ENCODE measurements around the gene BCL2.

The BCL2 gene

DNA sequence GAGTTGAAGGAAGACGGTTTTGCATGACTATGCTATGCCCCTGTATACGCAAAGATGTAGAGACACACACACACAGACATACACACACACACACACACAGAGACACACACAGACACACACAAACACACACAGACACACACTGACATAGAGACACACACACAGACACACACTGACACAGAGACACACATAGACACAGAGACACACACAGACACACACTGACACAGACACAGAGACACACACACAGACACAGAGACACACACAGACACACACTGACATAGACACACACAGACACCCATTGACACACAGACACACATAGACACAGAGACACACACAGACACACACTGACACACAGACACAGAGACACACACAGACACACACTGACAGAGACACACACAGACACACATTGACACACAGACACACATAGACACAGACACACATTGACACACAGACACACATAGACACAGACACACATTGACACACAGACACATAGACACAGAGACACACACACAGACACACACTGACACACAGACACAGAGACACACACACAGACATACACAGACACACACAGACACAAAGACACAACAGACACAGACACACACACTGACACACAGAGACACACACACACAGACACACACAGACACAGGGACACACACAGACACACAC lies 121.3 kb downstream of the BCL2 start:
- TF ChIP-seq, protein P1, sequence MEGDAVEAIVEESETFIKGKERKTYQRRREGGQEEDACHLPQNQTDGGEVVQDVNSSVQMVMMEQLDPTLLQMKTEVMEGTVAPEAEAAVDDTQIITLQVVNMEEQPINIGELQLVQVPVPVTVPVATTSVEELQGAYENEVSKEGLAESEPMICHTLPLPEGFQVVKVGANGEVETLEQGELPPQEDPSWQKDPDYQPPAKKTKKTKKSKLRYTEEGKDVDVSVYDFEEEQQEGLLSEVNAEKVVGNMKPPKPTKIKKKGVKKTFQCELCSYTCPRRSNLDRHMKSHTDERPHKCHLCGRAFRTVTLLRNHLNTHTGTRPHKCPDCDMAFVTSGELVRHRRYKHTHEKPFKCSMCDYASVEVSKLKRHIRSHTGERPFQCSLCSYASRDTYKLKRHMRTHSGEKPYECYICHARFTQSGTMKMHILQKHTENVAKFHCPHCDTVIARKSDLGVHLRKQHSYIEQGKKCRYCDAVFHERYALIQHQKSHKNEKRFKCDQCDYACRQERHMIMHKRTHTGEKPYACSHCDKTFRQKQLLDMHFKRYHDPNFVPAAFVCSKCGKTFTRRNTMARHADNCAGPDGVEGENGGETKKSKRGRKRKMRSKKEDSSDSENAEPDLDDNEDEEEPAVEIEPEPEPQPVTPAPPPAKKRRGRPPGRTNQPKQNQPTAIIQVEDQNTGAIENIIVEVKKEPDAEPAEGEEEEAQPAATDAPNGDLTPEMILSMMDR (IDR thresholded peaks at IDR 0.05; ENCODE audit: unreplicated experiment in 3 of 3) = no peak
- H3K36me3 Mint-ChIP-seq (ENCODE audit: low read depth) = no peaks in the 10 kb centered on the region
- H3K4me1 Mint-ChIP-seq = peaks cover 3% of the 10 kb centered on the region
- H3K27me3 Mint-ChIP-seq (ENCODE audit: low read depth) = no peaks in the 10 kb centered on the region
- H3K9me3 Mint-ChIP-seq = no peaks in the 10 kb centered on the region
- no peak overlapping the region for H3K4me3 Mint-ChIP-seq
- H3K27ac Mint-ChIP-seq = no peak overlapping the region

DNA sequence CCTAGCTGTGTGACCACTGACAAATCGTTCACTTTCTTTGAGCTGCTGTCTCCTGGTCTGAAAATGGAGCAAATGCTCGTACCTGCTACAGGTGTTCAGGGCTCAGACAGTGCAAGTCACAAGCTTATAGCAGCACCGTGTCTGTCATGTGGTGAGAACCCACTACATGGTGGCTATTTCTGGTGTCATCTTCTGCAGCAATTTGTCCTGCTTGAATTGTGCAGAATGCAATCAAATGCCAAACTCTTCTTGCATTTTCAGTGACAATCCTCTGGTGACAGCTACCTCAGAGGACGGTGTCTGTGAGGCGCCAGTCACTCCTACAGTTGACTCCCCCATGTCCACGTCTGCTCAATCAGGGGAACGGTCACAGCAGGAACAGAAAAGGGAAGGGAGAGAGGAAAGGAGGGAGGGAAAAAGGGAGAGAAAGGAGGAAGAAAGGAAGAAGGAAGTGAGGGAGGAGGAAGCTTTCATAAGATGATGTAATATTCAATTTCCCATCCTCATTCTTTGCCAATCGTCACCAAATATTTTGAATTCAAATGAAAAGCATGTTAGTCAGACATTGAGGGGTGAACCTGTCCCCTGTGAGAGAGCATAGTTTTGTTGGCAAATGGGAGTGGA lies 122.2 kb downstream of the BCL2 start:
- no peak overlapping the region for H3K4me3 Mint-ChIP-seq
- H3K4me1 Mint-ChIP-seq = peaks cover 12% of the 10 kb centered on the region
- H3K27me3 Mint-ChIP-seq (ENCODE audit: low read depth) = no peaks in the 10 kb centered on the region
- no peaks in the 10 kb centered on the region for H3K36me3 Mint-ChIP-seq (ENCODE audit: low read depth)
- TF ChIP-seq, protein P1 (IDR thresholded peaks at IDR 0.05; ENCODE audit: unreplicated experiment in 3 of 3) = no peak
- H3K27ac Mint-ChIP-seq = no peak overlapping the region
- H3K9me3 Mint-ChIP-seq = no peaks in the 10 kb centered on the region

GRCh38 chr18:63195326-63196159 lies 124.0 kb downstream of the BCL2 start:
- H3K36me3 Mint-ChIP-seq (ENCODE audit: low read depth) = no peaks in the 10 kb centered on the region
- no peak overlapping the region for H3K4me3 Mint-ChIP-seq
- no peaks in the 10 kb centered on the region for H3K27me3 Mint-ChIP-seq (ENCODE audit: low read depth)

GRCh38 chr18:63192885-63193349 lies 126.7 kb downstream of the BCL2 start:
- H3K4me1 Mint-ChIP-seq = peaks cover 25% of the 10 kb centered on the region

More at GRCh38 chr18:63195326-63196159, 124.0 kb downstream of the BCL2 start:
- TF ChIP-seq, protein P1 (IDR thresholded peaks at IDR 0.05; ENCODE audit: unreplicated experiment in 3 of 3) = no peak
- H3K9me3 Mint-ChIP-seq = no peaks in the 10 kb centered on the region
- no peak overlapping the region for H3K27ac Mint-ChIP-seq
- H3K4me1 Mint-ChIP-seq = peaks cover 18% of the 10 kb centered on the region

GRCh38 chr18:63192126-63192884 lies 127.3 kb downstream of the BCL2 start:
- no peaks in the 10 kb centered on the region for H3K36me3 Mint-ChIP-seq (ENCODE audit: low read depth)
- H3K9me3 Mint-ChIP-seq = no peaks in the 10 kb centered on the region
- H3K4me3 Mint-ChIP-seq = no peak overlapping the region
- peaks cover 32% of the 10 kb centered on the region for H3K4me1 Mint-ChIP-seq
- no peaks in the 10 kb centered on the region for H3K27me3 Mint-ChIP-seq (ENCODE audit: low read depth)
- TF ChIP-seq, protein P1 (IDR thresholded peaks at IDR 0.05; ENCODE audit: unreplicated experiment in 3 of 3) = no peak
- H3K27ac Mint-ChIP-seq = no peak overlapping the region

More at GRCh38 chr18:63192885-63193349, 126.7 kb downstream of the BCL2 start:
- H3K27ac Mint-ChIP-seq = no peak overlapping the region
- TF ChIP-seq, protein P1 (IDR thresholded peaks at IDR 0.05; ENCODE audit: unreplicated experiment in 3 of 3) = no peak
- H3K36me3 Mint-ChIP-seq (ENCODE audit: low read depth) = no peaks in the 10 kb centered on the region
- H3K9me3 Mint-ChIP-seq = no peaks in the 10 kb centered on the region
- no peaks in the 10 kb centered on the region for H3K27me3 Mint-ChIP-seq (ENCODE audit: low read depth)
- H3K4me3 Mint-ChIP-seq = no peak overlapping the region
